GM12878 (cell line): ENCODE results near the gene SGSM2. TPM values are rescaled to one million over a fixed set of nuclear protein-coding genes. Genes with fewer than 3 reads are reported as not detected.

ENCODE experiments used
- ATAC-seq: fragments of 200-7000 bp; cut with Tn5 transposase; 3 replicates; pipeline ENCODE4 v1.9.1; 2020; ENCODE audit warnings: mild to moderate bottlenecking, moderate library complexity
- BruUV-seq: library from RNA; stranded (reverse); fragments of 400-500 nt; replicated peaks from 2 replicates; lab custom pipeline; 2021; lab: Mats Ljungman, UMichigan
- CTCF ChIA-PET: fragments of 300-600 bp; sonication (Branson Sonifier 250); formaldehyde crosslinking; extraction: SDS; loops from one replicate; lab custom pipeline; 2021; ENCODE audit warnings: inconsistent platforms; lab: Yijun Ruan, JAX
- POLR2A ChIA-PET: fragments of 350-600 bp; formaldehyde crosslinking; extraction: SDS; loops from one replicate; lab custom pipeline; 2021; ENCODE audit warnings: inconsistent platforms; lab: Charles Lee
- RAD21 ChIA-PET: fragments of 300-600 bp; sonication (Branson Sonifier 250); formaldehyde crosslinking; loops from one replicate; lab custom pipeline; 2023; ENCODE audit warnings: antibody characterized with exemption; ENCODE audit not compliant: unreplicated experiment; lab: Charles Lee
- SMC1A ChIA-PET: fragments of 300-600 bp; sonication (Branson Sonifier 250); formaldehyde crosslinking; loops from one replicate; lab custom pipeline; 2023; ENCODE audit not compliant: unreplicated experiment, uncharacterized antibody; lab: Charles Lee
- DNase-seq: peaks from one replicate; pipeline ENCODE4 v3.0.0-alpha.2; 2011; ENCODE audit warnings: low read depth, low spot score
- FAIRE-seq: peaks from 3 replicates; lab custom pipeline; 2011; peaks lifted over from hg19 to GRCh38; lab: Jason Lieb, UNC
- H2AFZ ChIP-seq: 2 replicates; pipeline ENCODE4 v1.6.0; 2011; ENCODE audit warnings: low read depth, low read length, control low read depth; ENCODE audit not compliant: control insufficient read depth
- H3K27ac ChIP-seq: 2 replicates; pipeline ENCODE4 v1.5.1; 2011; ENCODE audit warnings: control low read depth; ENCODE audit not compliant: control insufficient read depth, insufficient read depth
- H3K27me3 ChIP-seq, 2 experiments: replicated peaks in 1 of 2; 2 replicates each; pipeline versions ENCODE4 v1.6.0 to v1.6.1; 2011; ENCODE audit warnings: low read length in 1 of 2; ENCODE audit not compliant: control insufficient read depth in 2 of 2, insufficient read depth in 2 of 2
- H3K36me3 ChIP-seq, 2 experiments: 2 replicates each; pipeline ENCODE4 v1.5.1; 2011; ENCODE audit warnings: low read length in 1 of 2; ENCODE audit not compliant: control insufficient read depth in 2 of 2, insufficient read depth in 2 of 2
- H3K4me1 ChIP-seq: 2 replicates; pipeline ENCODE4 v1.6.1; 2011; ENCODE audit warnings: mild to moderate bottlenecking, low read length, moderate library complexity, mixed read lengths; ENCODE audit not compliant: control insufficient read depth, insufficient read depth
- H3K4me2 ChIP-seq: 2 replicates; pipeline ENCODE4 v1.6.0; 2011; ENCODE audit warnings: control low read depth; ENCODE audit not compliant: control insufficient read depth, insufficient read depth
- H3K4me3 ChIP-seq: fragments of 200-600 bp; sonication (generic); 2 replicates; pipeline ENCODE4 v1.5.1; 2016
- H3K79me2 ChIP-seq: 2 replicates; pipeline ENCODE4 v1.6.0; 2011; ENCODE audit warnings: low read length; ENCODE audit not compliant: control insufficient read depth, insufficient read depth
- H3K9ac ChIP-seq: 2 replicates; pipeline ENCODE4 v1.8.0; 2011; ENCODE audit warnings: low read length, control low read depth, mixed read lengths; ENCODE audit not compliant: control insufficient read depth, insufficient read depth
- H3K9me3 ChIP-seq: replicated peaks from 3 replicates; pipeline ENCODE4 v1.5.1; 2011; ENCODE audit warnings: mild to moderate bottlenecking, low read length; ENCODE audit not compliant: control insufficient read depth, insufficient read depth
- H4K20me1 ChIP-seq: 2 replicates; pipeline ENCODE4 v1.6.0; 2011; ENCODE audit not compliant: control insufficient read depth, insufficient read depth
- CEBPB ChIP-seq, 2 experiments: fragments of 150-350 bp in 1 of 2; IDR thresholded peaks; 2 replicates each; pipeline ENCODE4 v1.6.1; 2012 to 2014; ENCODE audit warnings: low read depth in 2 of 2, low read length in 2 of 2, borderline replicate concordance in 1 of 2, inconsistent platforms in 1 of 2
- HDAC6 ChIP-seq: fragments of 200-600 bp; sonication (generic); IDR thresholded peaks from one replicate; pipeline ENCODE4 v1.8.0; 2017; ENCODE audit warnings: antibody characterized with exemption; ENCODE audit not compliant: unreplicated experiment
- IKZF2 ChIP-seq, 2 experiments: fragments of 450-650 bp; IDR thresholded peaks; 2 replicates each; pipeline ENCODE4 v1.6.1; 2017; ENCODE audit warnings: mild to moderate bottlenecking in 2 of 2, moderate library complexity in 2 of 2
- IRF4 ChIP-seq: IDR thresholded peaks from 2 replicates; pipeline ENCODE4 v1.6.1; 2011; ENCODE audit warnings: low read depth, low read length
- KDM1A ChIP-seq: fragments of 200-600 bp; sonication (generic); IDR thresholded peaks from 2 replicates; pipeline ENCODE4 v1.6.1; 2016; ENCODE audit warnings: borderline replicate concordance
- LARP7 ChIP-seq: fragments of 450-650 bp; IDR thresholded peaks from 2 replicates; pipeline ENCODE4 v1.6.1; 2017; ENCODE audit warnings: mild to moderate bottlenecking
- MEF2B ChIP-seq: fragments of 450-650 bp; IDR thresholded peaks from 2 replicates; pipeline ENCODE4 v1.6.1; 2018; ENCODE audit warnings: mild to moderate bottlenecking, moderate library complexity; ENCODE audit not compliant: partially characterized antibody, poor library complexity, severe bottlenecking
- NBN ChIP-seq: fragments of 450-650 bp; IDR thresholded peaks from 2 replicates; pipeline ENCODE4 v1.6.1; 2016
- RB1 ChIP-seq: fragments of 450-650 bp; formaldehyde crosslinking; IDR thresholded peaks from 2 replicates; pipeline ENCODE4 v1.6.1; 2017; ENCODE audit warnings: mild to moderate bottlenecking, borderline replicate concordance
- RUNX3 ChIP-seq: IDR thresholded peaks from 2 replicates; pipeline ENCODE4 v1.6.1; 2012; ENCODE audit warnings: low read length, inconsistent platforms
- YBX1 ChIP-seq: fragments of 450-650 bp; IDR thresholded peaks from 2 replicates; pipeline ENCODE4 v1.6.1; 2016; ENCODE audit warnings: antibody characterized with exemption
- ZNF384 ChIP-seq: IDR thresholded peaks from 2 replicates; pipeline ENCODE4 v1.6.1; 2012; ENCODE audit warnings: low read depth, mild to moderate bottlenecking, low read length, improper control_type of control experiment, borderline replicate concordance
- ZZZ3 ChIP-seq: IDR thresholded peaks from 2 replicates; pipeline ENCODE4 v1.6.1; 2011; ENCODE audit warnings: low read depth; ENCODE audit not compliant: control insufficient read depth, insufficient read length
- WGBS: methylation state at CpG from one replicate; pipeline ENCODE4 v1.1.6; 2016; ENCODE audit warnings: low lambda C conversion rate; ENCODE audit not compliant: insufficient replicate concordance, insufficient coverage; ENCODE audit errors: missing lambda C conversion rate; 5-methylcytosine and 5-hydroxymethylcytosine counted together
- in situ Hi-C: fragments of 300-500 bp; cut with MboI; formaldehyde crosslinking; loops from 9 replicates; pipeline ENCODE4 v1.14.3; 2018; ENCODE audit warnings: mixed read lengths
- intact Hi-C: fragments of 100-400 bp; cut with micrococcal nuclease; formaldehyde crosslinking; loops from one replicate; pipeline ENCODE4 v1.14.2; 2022; ENCODE audit not compliant: unreplicated experiment
- polyA plus RNA-seq, 11 experiments: library from polyadenylated mRNA; depleted of rRNA in 4 of 11; unstranded in 6 of 11; stranded (reverse) in 5 of 11; fragments of >200 nt; fragmentation: Nextera tagmentation in 4 of 11; fragmentation: Illumina TruSeq in 1 of 11; extraction: Ambion mirVana in 4 of 11; extraction: Trizol in 1 of 11; gene quantifications; 1 replicate in 1 of 11; 2 replicates in 10 of 11; pipeline versions ENCODE4 v1.2.1 to v1.2.3, GENCODE V29; 2011 to 2016; ENCODE audit warnings: inconsistent platforms in 2 of 11, missing spikeins in 2 of 11, low read depth in 1 of 11
- total RNA-seq, 4 experiments: library from RNA; depleted of rRNA in 3 of 4; stranded (reverse); fragments of >200 nt in 3 of 4; fragmentation: Illumina TruSeq in 1 of 4; extraction: Trizol in 1 of 4; gene quantifications; 2 replicates each; pipeline versions ENCODE4 v1.2.1 to v1.2.3, GENCODE V29; 2013 to 2021
- TF ChIP-seq, protein P1 (sequence below): IDR thresholded peaks from 2 replicates; pipeline ENCODE4 v1.6.1; 2011; ENCODE audit warnings: low read depth, low read length, improper control_type of control experiment, borderline replicate concordance
- TF ChIP-seq, protein P2 (sequence below), 3 experiments: IDR thresholded peaks in 2 of 3; conservative IDR thresholded peaks in 1 of 3; 2 replicates each; pipeline ENCODE4 v1.5.1; 2011; ENCODE audit warnings: low read depth in 3 of 3, low read length in 3 of 3, mild to moderate bottlenecking in 3 of 3, control low read depth in 2 of 3, moderate library complexity in 2 of 3, inconsistent platforms in 1 of 3, mixed read lengths in 1 of 3; ENCODE audit not compliant: control insufficient read depth in 2 of 3, insufficient read depth in 1 of 3; ENCODE audit errors: extremely low read depth in 1 of 3

SGSM2 gene
- total and polyA plus RNA-seq, 10 of the 15 experiments (the other 5 are each of a cell fraction or from before 2014, with no cell fraction given) = 0.50 to 50.9 (median 18.5) TPM

DNA sequence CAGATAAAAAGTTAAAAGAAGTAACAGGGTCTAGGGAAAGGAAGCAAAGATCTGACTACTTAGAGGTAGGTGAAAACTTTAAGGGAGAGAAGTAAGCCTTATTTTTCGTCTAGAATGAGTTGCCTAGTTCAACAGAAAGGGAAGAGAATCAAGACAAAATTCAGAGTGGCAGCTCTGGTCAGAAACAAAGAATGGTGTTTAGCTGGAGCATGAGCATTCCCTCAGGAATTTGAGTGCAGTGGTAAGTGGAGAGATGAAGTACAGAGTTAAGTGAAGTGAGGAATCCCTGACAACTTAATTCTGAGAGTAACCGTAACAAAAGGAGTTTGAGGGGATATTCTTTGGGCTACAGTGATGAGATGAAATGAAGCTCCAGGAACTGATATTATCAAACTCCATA, 45.2 kb upstream of the SGSM2 start:
- ChIA-PET SMC1A (interaction anchor here (1.0 to 1.1 kb wide), 4 partner anchors 9 to 44 kb away, joined by 3 read pairs; partner anchors contain the start of gene TSR1), POLR2A (interaction anchor here (0.6 to 1.0 kb wide), 2 partner anchors 34 to 123 kb away, joined by 3 to 5 read pairs; no protein-coding TSS in a partner anchor)
- Histone ChIP-seq H3K4me3 (no peak overlapping the region), H3K79me2 (peaks cover 6% of the 10 kb centered on the region)
- TF ChIP-seq RUNX3 (no peak), MEF2B (no peak)
- TF ChIP-seq, protein P1, sequence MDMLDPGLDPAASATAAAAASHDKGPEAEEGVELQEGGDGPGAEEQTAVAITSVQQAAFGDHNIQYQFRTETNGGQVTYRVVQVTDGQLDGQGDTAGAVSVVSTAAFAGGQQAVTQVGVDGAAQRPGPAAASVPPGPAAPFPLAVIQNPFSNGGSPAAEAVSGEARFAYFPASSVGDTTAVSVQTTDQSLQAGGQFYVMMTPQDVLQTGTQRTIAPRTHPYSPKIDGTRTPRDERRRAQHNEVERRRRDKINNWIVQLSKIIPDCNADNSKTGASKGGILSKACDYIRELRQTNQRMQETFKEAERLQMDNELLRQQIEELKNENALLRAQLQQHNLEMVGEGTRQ = no peak
- TF ChIP-seq, all 136 proteins: peak for 0
- intact Hi-C loops = no loop called here
- WGBS = 83% methylated on average over 2 of the region's 2 CpGs
- no peaks in the 10 kb centered on the region; the same call in 1 of the 3 replicates for H3K9me3 ChIP-seq
- no peak overlapping the region for H3K4me2 ChIP-seq
- peaks cover 4 to 23% of the 10 kb centered on the region in 2 experiments for H3K36me3 ChIP-seq
- ChIA-PET CTCF (no interaction called here), RAD21 (no interaction called here)
- in situ Hi-C loops = no loop called here
- H2AFZ ChIP-seq = no peak overlapping the region
- no peaks in the 10 kb centered on the region for H3K27me3 ChIP-seq
- FAIRE-seq (no peak), ATAC-seq (no peak), DNase-seq (no peak)
- BruUV-seq = no TSS peak
- H3K9ac ChIP-seq = no peak overlapping the region
- no peaks in the 10 kb centered on the region for H4K20me1 ChIP-seq
- no peak overlapping the region for H3K27ac ChIP-seq
- peaks cover 19% of the 10 kb centered on the region for H3K4me1 ChIP-seq

DNA sequence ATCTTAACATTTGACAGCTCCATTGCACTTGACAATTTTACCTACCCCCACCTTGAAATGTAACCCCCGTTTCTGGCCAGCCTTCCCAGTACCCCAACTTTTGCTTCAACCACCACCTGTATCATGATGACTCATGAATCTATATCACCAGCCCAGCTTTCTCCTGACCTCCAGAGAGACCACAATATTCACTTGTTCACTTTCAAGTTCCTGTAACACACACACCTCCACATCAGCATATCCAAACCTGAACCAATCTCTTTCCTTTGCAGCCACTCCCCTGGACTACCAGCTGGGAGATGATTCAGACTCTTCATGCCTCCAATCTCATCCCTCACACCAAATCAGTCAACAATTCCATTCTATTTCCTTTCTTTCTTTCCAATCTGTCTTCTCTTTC, 41.7 kb upstream of the SGSM2 start:
- in situ Hi-C loops = no loop called here
- intact Hi-C loops = no loop called here
- no TSS peak for BruUV-seq
- Histone ChIP-seq H3K9ac (no peak overlapping the region), H3K4me1 (peaks cover 16% of the 10 kb centered on the region), H3K4me2 (peak overlapping the region; percentile 39), H2AFZ (no peak overlapping the region), H4K20me1 (no peaks in the 10 kb centered on the region), H3K27me3 (no peaks in the 10 kb centered on the region), H3K4me3 (peak overlapping the region; percentile 40), H3K27ac (peak overlapping the region; percentile 37; the same call in 1 of the 2 replicates), H3K79me2 (peaks cover 20% of the 10 kb centered on the region), H3K9me3 (no peaks in the 10 kb centered on the region; the same call in 2 of the 3 replicates), H3K36me3 (peaks cover 5 to 32% of the 10 kb centered on the region in 2 experiments)
- POLR2A ChIA-PET = no interaction called here
- DNase-seq (no peak), ATAC-seq (peak; percentile 78), FAIRE-seq (peak; percentile 80)
- RAD21 ChIA-PET = interaction anchor here (0.6 to 1.1 kb wide), 2 partner anchors 51 to 416 kb away, joined by 3 read pairs; no protein-coding TSS in a partner anchor
- SMC1A ChIA-PET = interaction anchor here (1.0 to 1.2 kb wide), 3 partner anchors 12 to 51 kb away, joined by 3 to 4 read pairs (median 3); no protein-coding TSS in a partner anchor
- CTCF ChIA-PET = interaction anchor here (0.9 to 2.0 kb wide), 6 partner anchors 10 to 241 kb away, joined by 3 to 8 read pairs (median 4); partner anchors contain the start of gene HIC1
- WGBS = 42% methylated on average over 1 of the region's 1 CpG
- TF ChIP-seq KDM1A = no peak
- TF ChIP-seq HDAC6 = no peak
- no peak for TF ChIP-seq RB1
- no peak for TF ChIP-seq CEBPB (IDR thresholded peaks at IDR 0.05; ENCODE audit: borderline replicate concordance in 1 of 2, low read depth in 2 of 2, low read length in 2 of 2)
- 0 out of 2 replicates have a peak, but pooled peaks have one; percentile 33 for TF ChIP-seq IRF4
- peak; percentile 62 for TF ChIP-seq RUNX3
- 0 out of 4 replicates have a peak, but pooled peaks of 1 of the 2 experiments have one; percentile 22 for TF ChIP-seq IKZF2 (IDR thresholded peaks at IDR 0.05)
- TF ChIP-seq YBX1 = no peak
- TF ChIP-seq ZNF384 = no peak
- TF ChIP-seq ZZZ3 = no peak
- no peak for TF ChIP-seq LARP7
- no peak for TF ChIP-seq NBN
- TF ChIP-seq, protein P2, sequence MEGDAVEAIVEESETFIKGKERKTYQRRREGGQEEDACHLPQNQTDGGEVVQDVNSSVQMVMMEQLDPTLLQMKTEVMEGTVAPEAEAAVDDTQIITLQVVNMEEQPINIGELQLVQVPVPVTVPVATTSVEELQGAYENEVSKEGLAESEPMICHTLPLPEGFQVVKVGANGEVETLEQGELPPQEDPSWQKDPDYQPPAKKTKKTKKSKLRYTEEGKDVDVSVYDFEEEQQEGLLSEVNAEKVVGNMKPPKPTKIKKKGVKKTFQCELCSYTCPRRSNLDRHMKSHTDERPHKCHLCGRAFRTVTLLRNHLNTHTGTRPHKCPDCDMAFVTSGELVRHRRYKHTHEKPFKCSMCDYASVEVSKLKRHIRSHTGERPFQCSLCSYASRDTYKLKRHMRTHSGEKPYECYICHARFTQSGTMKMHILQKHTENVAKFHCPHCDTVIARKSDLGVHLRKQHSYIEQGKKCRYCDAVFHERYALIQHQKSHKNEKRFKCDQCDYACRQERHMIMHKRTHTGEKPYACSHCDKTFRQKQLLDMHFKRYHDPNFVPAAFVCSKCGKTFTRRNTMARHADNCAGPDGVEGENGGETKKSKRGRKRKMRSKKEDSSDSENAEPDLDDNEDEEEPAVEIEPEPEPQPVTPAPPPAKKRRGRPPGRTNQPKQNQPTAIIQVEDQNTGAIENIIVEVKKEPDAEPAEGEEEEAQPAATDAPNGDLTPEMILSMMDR (IDR thresholded peaks at IDR 0.05 in 2 of 3, conservative IDR thresholded peaks at IDR 0.05 in 1 of 3; ENCODE audit: control insufficient read depth in 2 of 3, extremely low read depth in 1 of 3, insufficient read depth in 1 of 3, low read depth in 3 of 3, low read length in 3 of 3) = no peak
